Measurements from ENCODE around the gene PLET1.
A peak's percentile ranks its signal among the peaks of the same experiment; 100 is the strongest.

The PLET1 gene

GRCh38 chr11:112260490-112260889 lies at the start of gene PLET1:
Gene PLET1, minus strand, starts transcription at chr11:112260860. Its CDS starts 271 bp downstream, at chr11:112260589.
- Histone ChIP-seq H3K9me3 (ENCODE audit: control insufficient read depth, insufficient read depth, low read depth, low read length) (no peaks in the 10 kb centered on the region), H3K27ac (ENCODE audit: low read depth, low read length) (no peak within 1 kb of the TSS), H3K27me3 (ENCODE audit: control insufficient read depth, insufficient read depth, low read length) (no peaks in the 10 kb centered on the region), H3K36me3 (ENCODE audit: control insufficient read depth, insufficient read depth, low read length) (no peaks in the 10 kb centered on the region), H3K4me3 (ENCODE audit: low read depth, low read length) (no peak within 1 kb of the TSS), H3K4me1 (ENCODE audit: control insufficient read depth, insufficient read depth, low read length) (no peaks in the 10 kb centered on the region), H3K9ac (ENCODE audit: low read length) (no peak within 1 kb of the TSS)

DNA sequence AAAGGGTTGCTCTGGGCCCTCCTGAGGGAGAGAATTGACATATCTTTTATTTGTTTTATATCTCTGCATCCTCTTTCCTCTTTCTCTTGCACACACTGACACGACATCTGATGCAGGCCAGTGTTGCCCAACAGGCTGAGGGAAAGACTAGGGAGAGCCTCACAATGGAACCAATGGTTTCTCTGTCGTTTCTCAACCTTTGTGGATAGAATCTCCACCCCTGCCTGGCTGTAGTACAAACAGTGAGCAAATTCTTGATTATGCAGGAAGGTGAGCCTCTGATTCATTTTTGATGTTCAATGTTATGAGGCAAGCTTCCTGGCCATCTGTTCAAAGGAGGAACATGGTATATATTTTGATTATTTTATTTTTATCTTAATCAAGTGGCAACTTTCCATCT lies 49.8 kb upstream of the PLET1 start:
- Histone ChIP-seq H3K9me3 (ENCODE audit: control insufficient read depth, insufficient read depth, low read depth, low read length) (peaks cover 10% of the 10 kb centered on the region), H3K4me3 (ENCODE audit: low read depth, low read length) (no peak overlapping the region), H3K36me3 (ENCODE audit: control insufficient read depth, insufficient read depth, low read length) (no peaks in the 10 kb centered on the region), H3K9ac (ENCODE audit: low read length) (no peak overlapping the region), H3K27me3 (ENCODE audit: control insufficient read depth, insufficient read depth, low read length) (no peaks in the 10 kb centered on the region), H3K4me1 (ENCODE audit: control insufficient read depth, insufficient read depth, low read length) (no peaks in the 10 kb centered on the region), H3K27ac (ENCODE audit: low read depth, low read length) (no peak overlapping the region)

DNA sequence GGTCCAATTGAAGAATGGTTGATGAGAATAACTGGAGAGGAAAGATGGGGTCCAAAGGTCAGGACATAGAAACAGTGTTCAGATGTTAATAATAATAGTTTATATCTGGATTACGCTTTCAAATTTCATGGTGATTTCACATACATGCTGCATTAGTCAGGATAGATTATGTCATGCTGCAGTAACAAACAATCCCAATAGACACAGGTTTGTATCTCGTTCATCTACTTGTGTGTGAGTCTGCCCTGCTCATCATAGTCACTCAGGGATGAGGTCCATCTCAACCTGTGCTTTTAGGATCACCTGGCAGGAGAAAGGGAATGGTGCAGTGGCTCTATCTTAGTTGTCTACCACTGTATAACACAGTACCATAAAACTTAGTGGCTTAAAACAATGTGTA lies 48.0 kb upstream of the PLET1 start:
- Histone ChIP-seq H3K27ac (ENCODE audit: low read depth, low read length) (no peak overlapping the region), H3K4me3 (ENCODE audit: low read depth, low read length) (no peak overlapping the region), H3K4me1 (ENCODE audit: control insufficient read depth, insufficient read depth, low read length) (no peaks in the 10 kb centered on the region), H3K36me3 (ENCODE audit: control insufficient read depth, insufficient read depth, low read length) (no peaks in the 10 kb centered on the region), H3K9ac (ENCODE audit: low read length) (no peak overlapping the region), H3K9me3 (ENCODE audit: control insufficient read depth, insufficient read depth, low read depth, low read length) (peaks cover 10% of the 10 kb centered on the region), H3K27me3 (ENCODE audit: control insufficient read depth, insufficient read depth, low read length) (no peaks in the 10 kb centered on the region)

DNA sequence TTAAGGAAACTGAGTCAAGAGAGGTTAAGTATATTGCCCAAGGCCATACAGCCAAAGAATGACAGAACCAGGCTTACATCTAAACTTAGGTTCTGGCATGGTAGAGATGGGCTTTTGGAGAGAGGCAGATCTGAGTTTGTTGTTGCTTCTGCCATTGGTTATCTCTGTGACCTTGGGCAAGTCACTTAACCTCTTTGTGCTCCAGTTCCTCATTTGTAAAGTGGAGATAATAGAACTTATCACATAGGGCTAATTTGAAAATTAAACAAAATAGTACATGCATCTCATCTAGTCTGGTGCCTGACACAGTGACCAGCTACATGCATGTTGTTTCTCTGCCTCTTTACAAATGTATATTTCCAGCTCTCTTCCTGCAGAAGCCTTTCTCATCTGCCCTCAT lies 47.0 kb upstream of the PLET1 start:
- H3K9me3 ChIP-seq (ENCODE audit: control insufficient read depth, insufficient read depth, low read depth, low read length), result peaks cover 10% of the 10 kb centered on the region

DNA sequence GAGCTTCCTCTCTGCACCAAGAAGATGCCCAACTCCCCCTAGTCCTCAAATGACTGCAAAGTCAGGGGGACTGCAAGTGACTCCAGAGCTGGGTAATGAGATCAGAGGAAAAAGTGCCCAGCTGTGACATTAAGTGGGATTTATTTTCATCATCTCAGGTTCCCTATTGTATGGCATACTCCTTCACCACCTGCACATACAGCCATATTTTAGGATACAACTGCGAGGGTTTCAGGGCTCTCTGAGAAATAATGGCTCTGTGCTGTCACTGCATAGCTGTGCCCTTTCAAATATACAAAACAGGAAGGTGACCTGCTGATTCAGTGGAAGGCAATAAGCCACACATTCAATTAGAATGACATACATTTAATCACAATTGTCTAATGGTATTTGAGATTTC lies 45.6 kb upstream of the PLET1 start:
- no peak overlapping the region for H3K27ac ChIP-seq (ENCODE audit: low read depth, low read length)

More for the DNA sequence above, 47.0 kb upstream of the PLET1 start:
- no peaks in the 10 kb centered on the region for H3K36me3 ChIP-seq (ENCODE audit: control insufficient read depth, insufficient read depth, low read length)
- H3K27me3 ChIP-seq (ENCODE audit: control insufficient read depth, insufficient read depth, low read length), result no peaks in the 10 kb centered on the region
- no peak overlapping the region for H3K9ac ChIP-seq (ENCODE audit: low read length)
- H3K27ac ChIP-seq (ENCODE audit: low read depth, low read length), result no peak overlapping the region
- H3K4me1 ChIP-seq (ENCODE audit: control insufficient read depth, insufficient read depth, low read length), result peaks cover 2% of the 10 kb centered on the region; the same call in 1 of the 2 replicates
- no peak overlapping the region for H3K4me3 ChIP-seq (ENCODE audit: low read depth, low read length)

GRCh38 chr11:112304914-112305313 lies 44.3 kb upstream of the PLET1 start:
- H3K4me1 ChIP-seq (ENCODE audit: control insufficient read depth, insufficient read depth, low read length), result peaks cover 15% of the 10 kb centered on the region
- H3K4me3 ChIP-seq (ENCODE audit: low read depth, low read length), result no peak overlapping the region
- H3K9ac ChIP-seq (ENCODE audit: low read length), result no peak overlapping the region
- peaks cover 10% of the 10 kb centered on the region for H3K9me3 ChIP-seq (ENCODE audit: control insufficient read depth, insufficient read depth, low read depth, low read length)
- H3K36me3 ChIP-seq (ENCODE audit: control insufficient read depth, insufficient read depth, low read length), result no peaks in the 10 kb centered on the region
- no peak overlapping the region for H3K27ac ChIP-seq (ENCODE audit: low read depth, low read length)
- H3K27me3 ChIP-seq (ENCODE audit: control insufficient read depth, insufficient read depth, low read length), result no peaks in the 10 kb centered on the region

More for the DNA sequence above, 45.6 kb upstream of the PLET1 start:
- no peaks in the 10 kb centered on the region for H3K36me3 ChIP-seq (ENCODE audit: control insufficient read depth, insufficient read depth, low read length)
- no peak overlapping the region for H3K4me3 ChIP-seq (ENCODE audit: low read depth, low read length)
- H3K27me3 ChIP-seq (ENCODE audit: control insufficient read depth, insufficient read depth, low read length), result no peaks in the 10 kb centered on the region
- peaks cover 9% of the 10 kb centered on the region; the same call in 1 of the 2 replicates for H3K4me1 ChIP-seq (ENCODE audit: control insufficient read depth, insufficient read depth, low read length)
- H3K9me3 ChIP-seq (ENCODE audit: control insufficient read depth, insufficient read depth, low read depth, low read length), result peaks cover 10% of the 10 kb centered on the region
- no peak overlapping the region for H3K9ac ChIP-seq (ENCODE audit: low read length)

- Histone ChIP-seq H3K27me3 (ENCODE audit: control insufficient read depth, insufficient read depth, low read length) (no peaks in the 10 kb centered on the region), H3K4me3 (ENCODE audit: low read depth, low read length) (no peak overlapping the region), H3K36me3 (ENCODE audit: control insufficient read depth, insufficient read depth, low read length) (no peaks in the 10 kb centered on the region), H3K9me3 (ENCODE audit: control insufficient read depth, insufficient read depth, low read depth, low read length) (peaks cover 1% of the 10 kb centered on the region), H3K9ac (ENCODE audit: low read length) (no peak overlapping the region), H3K27ac (ENCODE audit: low read depth, low read length) (no peak overlapping the region), H3K4me1 (ENCODE audit: control insufficient read depth, insufficient read depth, low read length) (peaks cover 24% of the 10 kb centered on the region)
These were observed 43.0 kb upstream of the PLET1 start for GRCh38 chr11:112303616-112304015.

GRCh38 chr11:112302226-112302868 lies 41.7 kb upstream of the PLET1 start:
- H3K4me1 ChIP-seq (ENCODE audit: control insufficient read depth, insufficient read depth, low read length), result peaks cover 27% of the 10 kb centered on the region
- no peaks in the 10 kb centered on the region for H3K27me3 ChIP-seq (ENCODE audit: control insufficient read depth, insufficient read depth, low read length)
- no peak overlapping the region for H3K27ac ChIP-seq (ENCODE audit: low read depth, low read length)
- H3K36me3 ChIP-seq (ENCODE audit: control insufficient read depth, insufficient read depth, low read length), result no peaks in the 10 kb centered on the region
- H3K4me3 ChIP-seq (ENCODE audit: low read depth, low read length), result no peak overlapping the region
- H3K9me3 ChIP-seq (ENCODE audit: control insufficient read depth, insufficient read depth, low read depth, low read length), result no peaks in the 10 kb centered on the region
- peak overlapping the region; percentile 33 for H3K9ac ChIP-seq (ENCODE audit: low read length)

GRCh38 chr11:112300094-112300786 lies 39.6 kb upstream of the PLET1 start:
- no peaks in the 10 kb centered on the region; the same call in 1 of the 2 replicates for H3K27me3 ChIP-seq (ENCODE audit: control insufficient read depth, insufficient read depth, low read length)
- H3K4me1 ChIP-seq (ENCODE audit: control insufficient read depth, insufficient read depth, low read length), result peaks cover 27% of the 10 kb centered on the region
- no peaks in the 10 kb centered on the region for H3K36me3 ChIP-seq (ENCODE audit: control insufficient read depth, insufficient read depth, low read length)
- no peak overlapping the region for H3K9ac ChIP-seq (ENCODE audit: low read length)
- H3K9me3 ChIP-seq (ENCODE audit: control insufficient read depth, insufficient read depth, low read depth, low read length), result no peaks in the 10 kb centered on the region
- no peak overlapping the region for H3K4me3 ChIP-seq (ENCODE audit: low read depth, low read length)
- H3K27ac ChIP-seq (ENCODE audit: low read depth, low read length), result no peak overlapping the region

DNA sequence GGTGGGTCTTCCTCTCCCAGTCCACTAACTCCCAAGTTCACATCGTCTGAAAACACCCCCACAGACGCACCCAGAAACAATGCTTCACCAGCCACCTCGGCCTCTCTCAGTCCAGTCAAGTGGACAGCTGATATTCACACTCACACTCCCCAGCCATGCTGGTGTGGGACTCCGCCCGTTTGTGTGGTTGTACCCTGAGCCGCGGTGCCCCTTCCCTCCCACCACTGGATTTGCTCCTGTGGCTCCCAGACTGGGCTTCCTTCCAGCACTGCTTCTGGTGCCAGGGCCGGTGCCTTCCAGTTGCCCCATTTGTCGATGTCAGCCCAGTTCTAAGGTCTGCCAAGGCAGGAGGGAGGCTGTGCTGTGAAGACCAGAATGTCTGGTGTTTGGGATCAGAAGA lies 37.9 kb upstream of the PLET1 start:
- Histone ChIP-seq H3K27me3 (ENCODE audit: control insufficient read depth, insufficient read depth, low read length) (no peaks in the 10 kb centered on the region; the same call in 1 of the 2 replicates), H3K9ac (ENCODE audit: low read length) (no peak overlapping the region), H3K9me3 (ENCODE audit: control insufficient read depth, insufficient read depth, low read depth, low read length) (no peaks in the 10 kb centered on the region), H3K4me1 (ENCODE audit: control insufficient read depth, insufficient read depth, low read length) (peaks cover 27% of the 10 kb centered on the region), H3K36me3 (ENCODE audit: control insufficient read depth, insufficient read depth, low read length) (no peaks in the 10 kb centered on the region), H3K4me3 (ENCODE audit: low read depth, low read length) (no peak overlapping the region), H3K27ac (ENCODE audit: low read depth, low read length) (no peak overlapping the region)

DNA sequence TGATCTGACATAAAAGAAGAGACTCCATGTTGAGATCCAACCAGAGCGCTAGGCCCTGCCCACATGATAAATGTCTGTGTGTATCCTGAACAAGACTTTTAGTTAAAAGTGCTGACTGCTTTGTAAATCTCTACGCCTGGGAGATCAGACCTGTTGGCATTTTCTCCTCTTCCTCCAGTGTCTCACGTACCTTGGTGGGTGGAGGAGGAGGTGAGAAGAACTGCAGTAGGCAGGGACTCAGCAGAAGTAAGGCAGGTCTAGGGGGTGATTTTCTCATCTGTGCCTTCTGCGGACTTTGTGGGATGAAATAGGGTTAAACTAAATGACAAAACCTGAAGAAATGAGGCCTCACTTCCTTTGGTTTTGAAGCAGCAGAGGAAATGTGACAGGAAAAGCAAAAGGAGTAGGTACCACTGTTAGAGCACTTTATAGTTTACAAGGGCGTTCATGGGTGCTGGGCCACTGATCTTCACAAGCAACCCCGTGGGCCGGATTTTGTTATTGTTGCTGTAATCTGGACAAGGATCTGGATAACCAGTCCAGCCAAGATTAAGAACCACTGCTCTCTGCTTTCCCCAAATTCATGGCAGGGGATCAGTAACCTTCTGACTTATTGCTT lies 36.7 kb upstream of the PLET1 start:
- H3K27me3 ChIP-seq (ENCODE audit: control insufficient read depth, insufficient read depth, low read length), result no peaks in the 10 kb centered on the region; the same call in 1 of the 2 replicates
- peaks cover 22% of the 10 kb centered on the region for H3K4me1 ChIP-seq (ENCODE audit: control insufficient read depth, insufficient read depth, low read length)
- no peak overlapping the region for H3K9ac ChIP-seq (ENCODE audit: low read length)
- H3K36me3 ChIP-seq (ENCODE audit: control insufficient read depth, insufficient read depth, low read length), result no peaks in the 10 kb centered on the region
- no peak overlapping the region for H3K27ac ChIP-seq (ENCODE audit: low read depth, low read length)
- no peak overlapping the region for H3K4me3 ChIP-seq (ENCODE audit: low read depth, low read length)
- no peaks in the 10 kb centered on the region for H3K9me3 ChIP-seq (ENCODE audit: control insufficient read depth, insufficient read depth, low read depth, low read length)
